ENCODE data around the gene TNMD.
A peak's percentile ranks its signal among the peaks of the same experiment; 100 is the strongest.
"Not testable (repeated sequence)": the region's sequence is repeated elsewhere in the genome, so short reads cannot be mapped to it uniquely, and the experiment has no call there.

The TNMD gene

GRCh38 chrX:100584611-100585010 is at the start of gene TNMD:
TNMD (plus strand) TSS chrX:100584936; CDS start chrX:100585019, 83 bp downstream.
- no peak for DNase-seq (ENCODE audit: low spot score)

- DNase-seq (ENCODE audit: low spot score) = not testable (repeated sequence)
Observed at GRCh38 chrX:100565534-100565933, 19.2 kb upstream of the TNMD start.

GRCh38 chrX:100586747-100587146 is 2.0 kb downstream of the TNMD start:
- DNase-seq (ENCODE audit: low spot score) = no peak

- no peak for DNase-seq (ENCODE audit: low spot score)
Observed at GRCh38 chrX:100587861-100588260, 3.1 kb downstream of the TNMD start.

GRCh38 chrX:100591256-100592051 is 6.7 kb downstream of the TNMD start:
- DNase-seq (ENCODE audit: low spot score) = no peak

- DNase-seq (ENCODE audit: low spot score) = no peak
Observed at GRCh38 chrX:100593126-100593525, 8.4 kb downstream of the TNMD start.

- DNase-seq (ENCODE audit: low spot score) = no peak
Observed at GRCh38 chrX:100593581-100593980, 8.8 kb downstream of the TNMD start.

GRCh38 chrX:100596601-100597000 is 11.9 kb downstream of the TNMD start:
- no peak for DNase-seq (ENCODE audit: low spot score)

GRCh38 chrX:100599456-100599855 is 14.7 kb downstream of the TNMD start:
- no peak for DNase-seq (ENCODE audit: low spot score)

GRCh38 chrX:100600340-100600739 is 15.6 kb downstream of the TNMD start:
- no peak for DNase-seq (ENCODE audit: low spot score)

- DNase-seq (ENCODE audit: low spot score) = no peak
Observed at GRCh38 chrX:100600758-100601157, 16.0 kb downstream of the TNMD start.

- DNase-seq (ENCODE audit: low spot score) = no peak
Observed at GRCh38 chrX:100606753-100607152, 22.0 kb downstream of the TNMD start.

- no peak for DNase-seq (ENCODE audit: low spot score)
Observed at GRCh38 chrX:100609591-100609990, 24.9 kb downstream of the TNMD start.

GRCh38 chrX:100611951-100612350 is 27.2 kb downstream of the TNMD start:
- no peak for DNase-seq (ENCODE audit: low spot score)

GRCh38 chrX:100615005-100615404 is 30.3 kb downstream of the TNMD start:
- DNase-seq (ENCODE audit: low spot score) = peak; percentile 26

- DNase-seq (ENCODE audit: low spot score) = no peak
Observed at GRCh38 chrX:100623001-100623400, 38.3 kb downstream of the TNMD start.

- DNase-seq (ENCODE audit: low spot score) = no peak
Observed at GRCh38 chrX:100625985-100626491, 41.3 kb downstream of the TNMD start.

GRCh38 chrX:100635040-100635439 is 50.3 kb downstream of the TNMD start:
- DNase-seq (ENCODE audit: low spot score) = no peak

GRCh38 chrX:100635989-100636320 is 51.2 kb downstream of the TNMD start:
- no peak for DNase-seq (ENCODE audit: low spot score)

- peak; percentile 61 for DNase-seq (ENCODE audit: low spot score)
Observed at GRCh38 chrX:100636321-100636991, 51.7 kb downstream of the TNMD start, which contains the start of gene TSPAN6. TSPAN6 (minus strand) TSS chrX:100636806; CDS start chrX:100636694, 112 bp downstream.

GRCh38 chrX:100642290-100642689 is 57.6 kb downstream of the TNMD start:
- no peak for DNase-seq (ENCODE audit: low spot score)

GRCh38 chrX:100643212-100643611 is 58.5 kb downstream of the TNMD start:
- DNase-seq (ENCODE audit: low spot score) = no peak

All from kidney capillary endothelial cell (primary cell).